Upper lobe of left lung (tissue), 4 donors: ENCODE results near the gene SVOP.

ENCODE experiments used
- CTCF ChIP-seq, 6 experiments: fragments of 450-650 bp in 4 of 6; fragments of 200-600 bp in 2 of 6; sonication (generic) in 2 of 6; IDR thresholded peaks; one replicate each; pipeline ENCODE4 v1.5.1; 2016 to 2019; ENCODE audit warnings: antibody characterized with exemption in 6 of 6
- EP300 ChIP-seq, 4 donors: sonication (generic); formaldehyde crosslinking; IDR thresholded peaks; one replicate each; pipeline ENCODE4 v1.5.1; 2017; ENCODE audit warnings: antibody characterized with exemption in 4 of 4, control low read depth in 2 of 4
- POLR2A ChIP-seq, 4 donors: fragments of 450-650 bp; IDR thresholded peaks; one replicate each; pipeline ENCODE4 v1.5.1; 2016 to 2017; ENCODE audit warnings: antibody characterized with exemption in 4 of 4, mild to moderate bottlenecking in 2 of 4
- POLR2AphosphoS5 ChIP-seq, 2 donors: sonication (generic); formaldehyde crosslinking; IDR thresholded peaks; one replicate each; pipeline ENCODE4 v1.5.1; 2017; ENCODE audit warnings: antibody characterized with exemption in 2 of 2

DNA sequence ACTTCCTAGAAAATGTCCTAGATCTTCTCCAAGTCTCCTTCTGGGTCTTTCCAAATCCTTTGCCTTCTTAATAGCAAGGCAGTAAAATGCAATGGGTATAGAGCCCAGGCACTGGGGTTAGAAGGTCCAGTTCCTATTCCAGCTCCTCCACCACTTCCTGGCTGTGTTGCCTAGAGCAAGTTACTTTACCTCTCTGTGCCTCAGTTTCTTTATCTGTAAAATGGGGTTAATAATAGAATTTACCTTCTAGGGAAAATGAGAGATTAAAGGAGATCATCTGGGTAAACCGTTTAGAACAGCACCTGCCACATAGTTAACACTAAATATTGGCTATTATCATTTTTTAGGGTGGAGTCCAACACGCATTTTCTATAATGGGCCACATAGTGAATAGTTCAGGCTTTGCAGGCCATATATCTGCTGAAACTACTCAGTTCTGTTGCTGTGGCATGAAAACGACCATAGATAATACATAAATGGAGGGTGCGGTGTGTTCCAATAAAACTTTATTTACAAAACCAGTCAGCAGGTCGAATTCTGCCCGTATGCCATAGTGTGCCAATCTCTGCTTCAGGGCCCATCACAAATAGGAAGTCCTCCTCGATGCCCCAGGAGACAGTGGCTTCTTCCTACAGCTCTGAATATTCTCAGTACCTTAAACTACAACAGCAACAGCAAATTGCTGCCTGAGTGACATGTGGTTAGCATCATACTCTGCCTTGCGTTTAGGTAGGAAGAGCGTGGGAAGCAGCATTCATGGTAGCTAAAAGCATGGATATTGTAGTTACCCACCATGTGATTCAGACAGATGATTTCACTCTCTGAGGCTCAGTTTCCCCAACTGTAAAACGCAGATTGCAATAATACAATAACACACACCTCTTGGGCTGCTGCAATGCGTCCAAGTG, 60.9 kb downstream of the SVOP start:
- TF ChIP-seq POLR2A (IDR thresholded peaks at IDR 0.05) (no peak), CTCF (IDR thresholded peaks at IDR 0.05) (no peak), POLR2AphosphoS5 (IDR thresholded peaks at IDR 0.05) (no peak), EP300 (IDR thresholded peaks at IDR 0.05) (no peak)
